D721Med (cell line): ENCODE measurements around the gene BTD.

Experiments used
- DNase-seq: peaks from one replicate; pipeline ENCODE4 v3.0.0; 2011; ENCODE audit warnings: low spot score; ENCODE audit not compliant: insufficient read length
- FAIRE-seq: peaks from 2 replicates; lab custom pipeline; 2011; peaks lifted over from hg19 to GRCh38; lab: Jason Lieb, UNC
- TF ChIP-seq, protein P1 (sequence below): IDR thresholded peaks from 2 replicates; pipeline ENCODE4 v1.5.1; 2012; ENCODE audit warnings: mild to moderate bottlenecking, control low read depth; ENCODE audit not compliant: insufficient read depth; ENCODE audit errors: missing control alignments

BTD gene

GRCh38 chr3:15638193-15638890 lies 36.8 kb downstream of the BTD start:
- no peak for FAIRE-seq
- no peak for DNase-seq

GRCh38 chr3:15638891-15639262 lies 37.3 kb downstream of the BTD start:
- DNase-seq (no peak), FAIRE-seq (no peak)
- TF ChIP-seq, protein P1, sequence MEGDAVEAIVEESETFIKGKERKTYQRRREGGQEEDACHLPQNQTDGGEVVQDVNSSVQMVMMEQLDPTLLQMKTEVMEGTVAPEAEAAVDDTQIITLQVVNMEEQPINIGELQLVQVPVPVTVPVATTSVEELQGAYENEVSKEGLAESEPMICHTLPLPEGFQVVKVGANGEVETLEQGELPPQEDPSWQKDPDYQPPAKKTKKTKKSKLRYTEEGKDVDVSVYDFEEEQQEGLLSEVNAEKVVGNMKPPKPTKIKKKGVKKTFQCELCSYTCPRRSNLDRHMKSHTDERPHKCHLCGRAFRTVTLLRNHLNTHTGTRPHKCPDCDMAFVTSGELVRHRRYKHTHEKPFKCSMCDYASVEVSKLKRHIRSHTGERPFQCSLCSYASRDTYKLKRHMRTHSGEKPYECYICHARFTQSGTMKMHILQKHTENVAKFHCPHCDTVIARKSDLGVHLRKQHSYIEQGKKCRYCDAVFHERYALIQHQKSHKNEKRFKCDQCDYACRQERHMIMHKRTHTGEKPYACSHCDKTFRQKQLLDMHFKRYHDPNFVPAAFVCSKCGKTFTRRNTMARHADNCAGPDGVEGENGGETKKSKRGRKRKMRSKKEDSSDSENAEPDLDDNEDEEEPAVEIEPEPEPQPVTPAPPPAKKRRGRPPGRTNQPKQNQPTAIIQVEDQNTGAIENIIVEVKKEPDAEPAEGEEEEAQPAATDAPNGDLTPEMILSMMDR: no peak

More at GRCh38 chr3:15638193-15638890, 36.8 kb downstream of the BTD start:
- TF ChIP-seq, protein P1: no peak

GRCh38 chr3:15645246-15645645 lies 43.7 kb downstream of the BTD start:
- DNase-seq (no peak), FAIRE-seq (no peak)
- TF ChIP-seq, protein P1: no peak

- no peak for FAIRE-seq
- TF ChIP-seq, protein P1: no peak
- no peak for DNase-seq
Measured at GRCh38 chr3:15645740-15646501, 44.4 kb downstream of the BTD start.

GRCh38 chr3:15646851-15647511 lies 45.4 kb downstream of the BTD start:
- TF ChIP-seq, protein P1: no peak
- FAIRE-seq: no peak
- DNase-seq: no peak

DNA sequence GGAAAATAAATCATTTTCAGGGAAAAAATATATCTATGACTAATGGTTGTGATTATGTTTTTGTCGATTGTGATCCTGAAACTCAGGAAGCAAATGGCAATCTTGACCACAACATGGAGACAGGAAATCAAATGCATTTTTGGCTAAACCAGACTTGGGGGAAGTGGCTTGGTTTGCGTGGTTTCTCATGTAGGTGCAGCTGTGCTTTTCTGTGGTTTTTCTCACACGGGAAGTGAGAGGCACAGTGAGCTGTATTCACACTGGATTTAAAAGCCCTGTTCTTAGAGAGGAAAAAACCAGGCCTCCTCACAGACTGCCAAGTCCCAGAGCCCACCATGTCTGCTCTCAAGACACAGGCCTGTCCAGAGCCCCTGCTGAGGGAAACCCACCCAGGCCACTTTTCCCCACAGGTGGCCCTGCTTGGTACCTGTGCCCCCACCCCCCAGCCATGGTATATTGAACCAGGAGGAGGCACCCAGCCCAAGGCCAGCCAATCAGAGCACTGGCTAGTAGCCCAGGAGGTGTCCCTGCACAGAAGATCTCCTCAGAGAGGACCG lies 46.1 kb downstream of the BTD start:
- TF ChIP-seq, protein P1: no peak
- FAIRE-seq (no peak), DNase-seq (no peak)
